Thymus (tissue), 11 donors: ENCODE results near the gene AFF3. TPM values are rescaled to one million over a fixed set of nuclear protein-coding genes. Genes with fewer than 3 reads are reported as not detected.

Source experiments
- DNase-seq, 9 donors: peaks; one replicate each; pipeline ENCODE4 v3.0.0-alpha.2; 2013; ENCODE audit warnings: low spot score in 9 of 9, low read depth in 6 of 9, missing footprints in 1 of 9
- H3K27ac ChIP-seq, 2 donors: one replicate each; pipeline ENCODE4 v1.5.1; 2013; ENCODE audit warnings: control low read depth in 1 of 2, low read depth in 1 of 2, low read length in 1 of 2, mild to moderate bottlenecking in 1 of 2, moderate library complexity in 1 of 2
- H3K27me3 ChIP-seq, 2 donors: one replicate each; pipeline ENCODE4 v1.5.1; 2013; ENCODE audit warnings: low read length in 1 of 2; ENCODE audit not compliant: control insufficient read depth in 2 of 2, insufficient read depth in 1 of 2
- H3K36me3 ChIP-seq, 2 donors: one replicate each; pipeline ENCODE4 v1.5.1; 2013; ENCODE audit warnings: low read length in 1 of 2, mild to moderate bottlenecking in 1 of 2, moderate library complexity in 1 of 2; ENCODE audit not compliant: control insufficient read depth in 2 of 2, insufficient read depth in 2 of 2
- H3K4me1 ChIP-seq, 2 donors: one replicate each; pipeline ENCODE4 v1.5.1; 2013; ENCODE audit warnings: low read length in 2 of 2; ENCODE audit not compliant: control insufficient read depth in 2 of 2, insufficient read depth in 2 of 2
- H3K4me3 ChIP-seq, 2 donors: one replicate each; pipeline ENCODE4 v1.5.1; 2013; ENCODE audit warnings: low read length in 2 of 2, control low read depth in 1 of 2, mild to moderate bottlenecking in 1 of 2
- H3K9me3 ChIP-seq, 2 donors: one replicate each; pipeline ENCODE4 v1.5.1; 2013; ENCODE audit warnings: low read length in 1 of 2, mild to moderate bottlenecking in 1 of 2; ENCODE audit not compliant: control insufficient read depth in 2 of 2, insufficient read depth in 1 of 2
- WGBS: extraction: QIAGEN DNeasy Blood & Tissue Kit; methylation state at CpG from one replicate; pipeline ENCODE4 v1.1.7; 2013; 5-methylcytosine and 5-hydroxymethylcytosine counted together
- polyA plus RNA-seq: library from polyadenylated mRNA; stranded (reverse); fragments of 200-250 nt; gene quantifications from one replicate; pipeline ENCODE4 v1.2.3, GENCODE V29; 2013
- total RNA-seq: library from RNA; stranded (reverse); fragments of 120-200 nt; gene quantifications from one replicate; pipeline ENCODE4 v1.2.4, GENCODE V29; 2013
- donor health status: healthy.

The AFF3 gene
- total and polyA plus RNA-seq, 2 donors = 5.3 to 9.7 TPM

DNA sequence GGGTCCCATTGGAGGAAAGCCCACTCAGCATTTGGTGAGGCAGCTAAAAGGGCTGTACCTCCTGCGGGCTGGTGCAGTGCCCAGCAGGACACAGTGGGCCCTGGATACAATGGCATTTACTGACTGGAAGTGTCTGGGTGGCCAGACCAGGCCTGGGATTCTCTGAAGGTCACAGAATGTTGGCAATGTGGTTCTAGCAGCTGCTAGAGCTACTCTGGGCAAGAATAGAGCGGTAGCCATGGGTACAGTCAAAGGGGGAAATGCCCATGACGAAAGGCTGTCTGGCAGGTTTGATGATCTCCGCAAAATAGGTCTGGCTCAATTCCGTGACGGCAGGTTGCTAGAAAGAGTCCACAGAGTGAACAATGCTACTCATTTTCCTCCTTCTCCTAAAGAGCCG, 241.8 kb downstream of the AFF3 start:
- no peaks in the 10 kb centered on the region for H3K27me3 ChIP-seq

DNA sequence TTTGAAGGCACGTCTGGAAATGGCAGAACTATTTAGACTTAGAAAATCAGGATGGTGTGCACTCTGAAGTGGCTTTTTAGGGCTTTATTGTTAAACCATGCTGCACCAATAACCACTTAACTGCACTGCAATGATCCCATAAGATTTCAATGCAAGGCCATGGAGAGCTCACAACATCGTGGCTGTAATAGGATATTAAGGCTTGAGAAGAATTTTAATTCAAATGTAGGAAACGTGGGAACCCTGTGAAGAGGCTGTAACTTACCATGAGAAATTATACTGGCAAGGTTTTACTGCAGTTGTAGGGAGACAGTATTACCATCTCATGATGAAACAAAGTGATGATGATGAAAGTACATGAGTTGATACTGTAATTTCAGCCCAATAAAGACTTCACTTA, 242.5 kb downstream of the AFF3 start:
- no peak overlapping the region for H3K27ac ChIP-seq
- H3K27me3 ChIP-seq = no peaks in the 10 kb centered on the region
- H3K4me1 ChIP-seq = no peaks in the 10 kb centered on the region
- DNase-seq = no peak
- H3K9me3 ChIP-seq = no peaks in the 10 kb centered on the region
- 93% methylated on average over 3 of the region's 3 CpGs for WGBS
- no peaks in the 10 kb centered on the region for H3K36me3 ChIP-seq
- no peak overlapping the region for H3K4me3 ChIP-seq

More for the DNA sequence above, 241.8 kb downstream of the AFF3 start:
- H3K4me3 ChIP-seq = no peak overlapping the region
- no peaks in the 10 kb centered on the region for H3K9me3 ChIP-seq
- H3K27ac ChIP-seq = no peak overlapping the region
- no peak for DNase-seq
- H3K4me1 ChIP-seq = no peaks in the 10 kb centered on the region
- H3K36me3 ChIP-seq = no peaks in the 10 kb centered on the region
- WGBS = 97% methylated on average over 7 of the region's 7 CpGs

DNA sequence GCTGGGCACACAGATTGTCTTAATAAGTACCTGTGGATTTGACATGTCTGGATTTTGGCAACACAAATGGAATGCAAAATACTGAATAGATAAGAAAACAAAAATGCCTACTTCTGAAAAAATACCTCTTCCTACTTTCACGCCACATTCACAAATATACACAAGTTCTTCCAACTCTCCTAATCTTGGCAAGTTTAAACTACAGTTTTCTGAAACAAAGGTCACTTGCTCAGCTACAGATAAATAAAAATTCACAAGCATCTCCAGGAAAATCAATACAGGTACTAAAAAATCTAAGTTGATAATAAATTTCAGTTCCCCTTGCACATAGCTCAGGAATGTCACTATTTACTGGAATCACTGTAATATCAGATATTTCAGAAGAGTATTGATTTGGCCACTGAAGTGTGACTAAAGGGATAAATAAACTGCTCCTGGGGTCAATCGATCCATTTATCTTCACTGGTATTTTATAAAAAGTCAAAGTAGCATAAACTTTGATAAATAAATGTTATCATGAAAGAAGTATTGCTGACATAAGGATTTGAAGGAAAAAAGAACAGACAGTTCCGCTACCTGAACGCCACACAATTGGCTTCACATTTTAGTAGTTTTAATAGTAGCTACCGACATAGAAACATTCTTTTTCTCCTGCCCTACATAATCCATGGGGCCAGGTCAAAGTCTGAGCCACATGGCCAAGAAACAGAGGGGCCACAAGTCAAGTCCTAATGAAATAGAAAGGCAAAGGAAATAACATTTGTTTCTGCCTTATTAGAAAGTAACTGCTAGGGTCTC, 243.1 kb downstream of the AFF3 start:
- H3K4me1 ChIP-seq = no peaks in the 10 kb centered on the region
- H3K4me3 ChIP-seq = no peak overlapping the region
- no peaks in the 10 kb centered on the region for H3K27me3 ChIP-seq
- H3K27ac ChIP-seq = no peak overlapping the region
- H3K36me3 ChIP-seq = no peaks in the 10 kb centered on the region
- 98% methylated on average over 5 of the region's 5 CpGs for WGBS
- H3K9me3 ChIP-seq = no peaks in the 10 kb centered on the region
- no peak for DNase-seq

DNA sequence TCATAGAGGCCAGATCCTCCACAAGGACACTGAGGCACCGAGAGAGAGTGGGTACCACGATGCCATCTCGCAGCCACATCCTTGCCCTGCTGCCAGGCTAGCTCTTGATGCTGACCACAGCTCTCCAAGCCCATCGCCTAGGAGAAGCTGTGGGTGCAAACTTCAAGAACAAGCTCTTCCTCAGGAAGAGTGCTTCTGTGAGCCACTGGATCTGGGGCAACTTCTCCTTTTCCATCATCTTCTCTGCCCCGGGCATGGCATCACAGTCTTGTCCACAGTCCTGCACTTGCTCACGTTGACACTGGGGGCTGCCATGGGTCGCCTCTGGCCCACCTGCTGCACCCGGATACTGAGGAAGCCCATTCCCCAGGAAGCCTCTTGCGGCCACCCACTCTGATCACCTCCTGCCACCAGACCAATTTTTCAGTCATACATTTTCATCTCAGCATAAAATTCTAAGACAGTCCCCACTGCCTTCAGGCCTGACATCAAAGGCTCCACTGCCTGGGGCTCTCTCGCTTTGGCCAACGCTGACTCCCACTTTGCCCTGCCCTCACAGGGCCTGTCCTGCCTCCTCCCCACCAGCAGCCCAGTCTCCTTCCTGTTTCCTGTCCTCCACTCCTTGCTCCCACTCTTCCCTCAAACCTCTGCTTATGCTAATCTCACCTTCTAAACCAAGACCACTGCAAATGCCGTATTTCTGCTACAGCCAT, 243.9 kb downstream of the AFF3 start:
- WGBS = 60% methylated on average over 12 of the region's 12 CpGs
- Histone ChIP-seq H3K36me3 (no peaks in the 10 kb centered on the region), H3K4me1 (no peaks in the 10 kb centered on the region), H3K27me3 (no peaks in the 10 kb centered on the region), H3K9me3 (no peaks in the 10 kb centered on the region), H3K27ac (no peak overlapping the region), H3K4me3 (no peak overlapping the region)
- no peak for DNase-seq

DNA sequence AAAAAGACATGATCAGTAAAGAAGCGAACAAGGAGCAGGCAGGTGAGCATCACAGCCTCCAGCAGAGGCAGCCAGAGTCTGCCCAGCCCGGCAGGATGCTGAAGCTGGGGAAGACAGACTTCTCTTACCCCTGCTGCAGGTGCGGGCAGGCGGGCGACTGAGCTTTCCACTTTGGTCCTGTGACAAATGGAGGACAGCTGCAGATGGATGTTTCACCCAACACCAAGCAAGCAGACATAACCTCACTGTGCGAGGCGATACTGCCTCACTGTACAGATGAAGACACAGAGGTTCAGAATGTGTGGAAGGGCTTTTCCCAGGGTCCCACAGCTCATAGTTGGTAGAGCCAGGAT, 251.0 kb downstream of the AFF3 start:
- DNase-seq = peak in 1 of 9 donors; percentile 16
- H3K27ac ChIP-seq = no peak overlapping the region
- no peak overlapping the region for H3K4me3 ChIP-seq
- no peaks in the 10 kb centered on the region for H3K36me3 ChIP-seq
- no peaks in the 10 kb centered on the region for H3K27me3 ChIP-seq
- H3K4me1 ChIP-seq = no peaks in the 10 kb centered on the region
- 93% methylated on average over 7 of the region's 7 CpGs for WGBS
- no peaks in the 10 kb centered on the region for H3K9me3 ChIP-seq

DNA sequence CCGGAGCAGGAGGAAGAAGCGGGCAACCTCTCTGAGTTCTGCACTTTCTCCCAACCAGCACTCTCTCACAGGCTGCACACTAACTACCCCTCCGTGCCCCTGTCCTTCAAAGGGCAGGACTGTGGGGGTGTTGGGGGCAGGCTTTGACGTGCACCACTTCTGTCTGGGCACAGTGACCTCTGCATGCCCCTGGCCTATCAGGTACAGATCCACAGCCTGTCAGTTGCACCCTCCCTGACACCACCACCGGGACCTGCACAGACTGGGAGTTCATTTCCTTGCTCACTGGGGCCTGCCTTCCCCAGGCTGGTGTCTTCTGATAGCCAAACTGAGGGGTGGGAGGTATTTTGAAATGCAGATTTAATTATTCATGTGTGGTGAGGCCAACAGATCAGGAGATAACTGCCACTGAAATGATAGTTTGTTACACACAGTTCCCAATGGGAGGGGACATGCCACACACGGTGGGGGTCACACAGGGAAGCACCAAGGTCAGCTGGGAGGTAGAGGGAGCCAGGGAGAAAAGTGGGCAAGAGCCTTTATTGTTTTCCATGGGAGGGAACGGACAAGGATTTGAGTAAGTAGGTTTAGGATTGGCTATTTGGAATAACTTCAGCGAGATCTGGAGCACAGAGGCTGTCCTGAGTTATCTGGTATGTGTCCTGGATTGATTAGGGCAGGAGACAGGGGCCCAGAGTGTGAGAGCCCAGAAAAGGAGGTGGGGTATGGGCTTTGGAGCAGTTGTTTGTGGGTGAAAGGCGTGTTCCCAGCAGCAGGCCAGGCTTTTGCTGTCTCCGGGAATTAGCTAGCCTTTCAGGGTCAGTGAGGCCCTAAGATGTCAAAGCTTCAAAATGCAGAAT, 251.6 kb downstream of the AFF3 start:
- Histone ChIP-seq H3K36me3 (no peaks in the 10 kb centered on the region), H3K4me1 (no peaks in the 10 kb centered on the region), H3K27ac (no peak overlapping the region), H3K4me3 (no peak overlapping the region), H3K9me3 (no peaks in the 10 kb centered on the region), H3K27me3 (no peaks in the 10 kb centered on the region)
- 94% methylated on average over 10 of the region's 10 CpGs for WGBS
- DNase-seq = no peak

DNA sequence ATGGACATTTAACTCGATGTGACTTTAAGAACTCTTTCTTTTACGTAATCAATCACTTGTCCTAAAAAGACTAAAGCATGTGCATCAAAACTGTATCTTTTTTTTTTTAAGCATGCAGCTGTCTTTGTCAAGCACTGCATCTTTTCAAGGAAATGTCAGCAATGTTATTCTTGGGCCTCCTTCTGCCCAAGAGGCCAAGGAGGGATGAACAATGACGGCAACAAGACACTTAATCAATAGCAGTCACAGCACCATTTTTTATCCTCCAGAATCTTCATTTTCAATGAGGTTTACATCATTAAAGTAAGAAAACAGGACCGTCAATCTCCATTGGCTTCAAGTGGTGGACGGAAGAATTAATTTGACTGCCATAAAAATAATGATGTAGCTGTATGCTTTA, 253.8 kb downstream of the AFF3 start:
- Histone ChIP-seq H3K27ac (no peak overlapping the region), H3K4me3 (no peak overlapping the region), H3K9me3 (no peaks in the 10 kb centered on the region), H3K4me1 (no peaks in the 10 kb centered on the region), H3K27me3 (no peaks in the 10 kb centered on the region), H3K36me3 (no peaks in the 10 kb centered on the region)
- no peak for DNase-seq
- WGBS = 77% methylated on average over 5 of the region's 5 CpGs

DNA sequence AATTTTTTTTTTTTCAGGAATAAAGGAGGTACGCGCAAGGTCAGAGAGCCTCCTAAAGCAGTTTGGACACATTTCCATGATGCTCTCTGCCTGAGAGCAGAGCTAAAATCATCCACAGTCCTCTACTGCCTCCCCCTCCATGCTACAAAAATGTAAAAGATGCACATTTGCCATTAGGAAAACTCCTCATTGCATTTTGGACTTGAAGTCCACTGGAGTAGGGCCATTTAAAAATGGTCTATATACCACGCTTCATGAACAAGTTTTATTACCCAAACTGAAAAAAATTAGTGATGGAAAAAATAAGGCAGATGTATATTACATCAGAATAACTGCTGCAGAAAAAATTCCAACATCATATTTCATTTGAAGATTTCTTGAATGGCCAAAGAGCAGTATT, 256.0 kb downstream of the AFF3 start:
- Histone ChIP-seq H3K4me3 (no peak overlapping the region), H3K27ac (no peak overlapping the region), H3K36me3 (no peaks in the 10 kb centered on the region), H3K4me1 (no peaks in the 10 kb centered on the region), H3K27me3 (no peaks in the 10 kb centered on the region), H3K9me3 (no peaks in the 10 kb centered on the region)
- 97% methylated on average over 3 of the region's 3 CpGs for WGBS
- DNase-seq = no peak

DNA sequence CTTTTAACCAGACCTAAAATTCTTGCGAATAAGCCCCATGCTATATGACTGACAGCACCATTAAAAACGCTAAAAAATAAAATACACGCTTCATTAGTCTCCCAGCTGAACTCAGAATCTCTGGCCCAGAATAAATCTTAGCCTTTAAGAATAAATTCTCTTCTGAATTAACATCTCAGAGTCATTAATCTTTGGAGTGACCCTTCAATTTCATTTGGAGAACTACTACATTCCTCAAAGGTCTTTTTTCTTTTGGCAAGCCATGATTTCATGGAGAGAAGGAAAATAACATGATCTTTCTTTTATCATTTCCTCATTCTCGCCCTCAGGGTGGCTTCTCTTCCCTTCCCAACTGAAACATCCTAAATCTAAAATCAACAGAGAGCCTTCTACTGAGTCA, 259.0 kb downstream of the AFF3 start:
- Histone ChIP-seq H3K4me3 (no peak overlapping the region), H3K27ac (no peak overlapping the region), H3K9me3 (no peaks in the 10 kb centered on the region), H3K27me3 (no peaks in the 10 kb centered on the region), H3K36me3 (no peaks in the 10 kb centered on the region), H3K4me1 (no peaks in the 10 kb centered on the region)
- WGBS = 93% methylated on average over 4 of the region's 4 CpGs
- no peak for DNase-seq
